GM12878 (cell line): ENCODE measurements around the gene EPB41L1. TPM values are rescaled to one million over a fixed set of nuclear protein-coding genes. Genes with fewer than 3 reads are reported as not detected.

Experiments
- ATAC-seq: fragments of 200-7000 bp; cut with Tn5 transposase; 3 replicates; pipeline ENCODE4 v1.9.1; 2020; ENCODE audit warnings: mild to moderate bottlenecking, moderate library complexity
- BruUV-seq: library from RNA; stranded (reverse); fragments of 400-500 nt; replicated peaks from 2 replicates; lab custom pipeline; 2021; lab: Mats Ljungman, UMichigan
- CTCF ChIA-PET: fragments of 300-600 bp; sonication (Branson Sonifier 250); formaldehyde crosslinking; extraction: SDS; loops from one replicate; lab custom pipeline; 2021; ENCODE audit warnings: inconsistent platforms; lab: Yijun Ruan, JAX
- POLR2A ChIA-PET: fragments of 350-600 bp; formaldehyde crosslinking; extraction: SDS; loops from one replicate; lab custom pipeline; 2021; ENCODE audit warnings: inconsistent platforms; lab: Charles Lee
- RAD21 ChIA-PET: fragments of 300-600 bp; sonication (Branson Sonifier 250); formaldehyde crosslinking; loops from one replicate; lab custom pipeline; 2023; ENCODE audit warnings: antibody characterized with exemption; ENCODE audit not compliant: unreplicated experiment; lab: Charles Lee
- SMC1A ChIA-PET: fragments of 300-600 bp; sonication (Branson Sonifier 250); formaldehyde crosslinking; loops from one replicate; lab custom pipeline; 2023; ENCODE audit not compliant: unreplicated experiment, uncharacterized antibody; lab: Charles Lee
- DNase-seq: peaks from one replicate; pipeline ENCODE4 v3.0.0-alpha.2; 2011; ENCODE audit warnings: low read depth, low spot score
- FAIRE-seq: peaks from 3 replicates; lab custom pipeline; 2011; peaks lifted over from hg19 to GRCh38; lab: Jason Lieb, UNC
- H2AFZ ChIP-seq: 2 replicates; pipeline ENCODE4 v1.6.0; 2011; ENCODE audit warnings: low read depth, low read length, control low read depth; ENCODE audit not compliant: control insufficient read depth
- H3K27ac ChIP-seq: 2 replicates; pipeline ENCODE4 v1.5.1; 2011; ENCODE audit warnings: control low read depth; ENCODE audit not compliant: control insufficient read depth, insufficient read depth
- H3K27me3 ChIP-seq, 2 experiments: replicated peaks in 1 of 2; 2 replicates each; pipeline versions ENCODE4 v1.6.0 to v1.6.1; 2011; ENCODE audit warnings: low read length in 1 of 2; ENCODE audit not compliant: control insufficient read depth in 2 of 2, insufficient read depth in 2 of 2
- H3K36me3 ChIP-seq, 2 experiments: 2 replicates each; pipeline ENCODE4 v1.5.1; 2011; ENCODE audit warnings: low read length in 1 of 2; ENCODE audit not compliant: control insufficient read depth in 2 of 2, insufficient read depth in 2 of 2
- H3K4me1 ChIP-seq: 2 replicates; pipeline ENCODE4 v1.6.1; 2011; ENCODE audit warnings: mild to moderate bottlenecking, low read length, moderate library complexity, mixed read lengths; ENCODE audit not compliant: control insufficient read depth, insufficient read depth
- H3K4me2 ChIP-seq: 2 replicates; pipeline ENCODE4 v1.6.0; 2011; ENCODE audit warnings: control low read depth; ENCODE audit not compliant: control insufficient read depth, insufficient read depth
- H3K4me3 ChIP-seq: fragments of 200-600 bp; sonication (generic); 2 replicates; pipeline ENCODE4 v1.5.1; 2016
- H3K79me2 ChIP-seq: 2 replicates; pipeline ENCODE4 v1.6.0; 2011; ENCODE audit warnings: low read length; ENCODE audit not compliant: control insufficient read depth, insufficient read depth
- H3K9ac ChIP-seq: 2 replicates; pipeline ENCODE4 v1.8.0; 2011; ENCODE audit warnings: low read length, control low read depth, mixed read lengths; ENCODE audit not compliant: control insufficient read depth, insufficient read depth
- H3K9me3 ChIP-seq: replicated peaks from 3 replicates; pipeline ENCODE4 v1.5.1; 2011; ENCODE audit warnings: mild to moderate bottlenecking, low read length; ENCODE audit not compliant: control insufficient read depth, insufficient read depth
- H4K20me1 ChIP-seq: 2 replicates; pipeline ENCODE4 v1.6.0; 2011; ENCODE audit not compliant: control insufficient read depth, insufficient read depth
- BCL11A ChIP-seq: IDR thresholded peaks from 2 replicates; pipeline ENCODE4 v1.6.1; 2011; ENCODE audit warnings: low read depth, low read length
- NRF1 ChIP-seq: conservative IDR thresholded peaks from 2 replicates; pipeline ENCODE4 v1.6.1; 2011; ENCODE audit warnings: mild to moderate bottlenecking, low read depth, low read length, improper control_type of control experiment
- POLR2AphosphoS5 ChIP-seq: IDR thresholded peaks from 2 replicates; pipeline ENCODE4 v1.6.1; 2011; ENCODE audit warnings: mild to moderate bottlenecking, low read length, inconsistent platforms
- SPI1 ChIP-seq: IDR thresholded peaks from 2 replicates; pipeline ENCODE4 v1.6.1; 2011; ENCODE audit warnings: low read depth, mild to moderate bottlenecking, low read length, moderate library complexity, borderline replicate concordance; ENCODE audit not compliant: insufficient read depth
- SREBF2 ChIP-seq: IDR thresholded peaks from 2 replicates; pipeline ENCODE4 v1.6.1; 2012; ENCODE audit warnings: mild to moderate bottlenecking, low read length
- TCF12 ChIP-seq: IDR thresholded peaks from 2 replicates; pipeline ENCODE4 v1.6.1; 2011; ENCODE audit warnings: low read depth, mild to moderate bottlenecking, low read length
- ZNF24 ChIP-seq: fragments of 450-650 bp; IDR thresholded peaks from 2 replicates; pipeline ENCODE4 v1.6.1; 2017; ENCODE audit warnings: antibody characterized with exemption, mild to moderate bottlenecking
- WGBS: methylation state at CpG from one replicate; pipeline ENCODE4 v1.1.6; 2016; ENCODE audit warnings: low lambda C conversion rate; ENCODE audit not compliant: insufficient replicate concordance, insufficient coverage; ENCODE audit errors: missing lambda C conversion rate; 5-methylcytosine and 5-hydroxymethylcytosine counted together
- in situ Hi-C: fragments of 300-500 bp; cut with MboI; formaldehyde crosslinking; loops from 9 replicates; pipeline ENCODE4 v1.14.3; 2018; ENCODE audit warnings: mixed read lengths
- intact Hi-C: fragments of 100-400 bp; cut with micrococcal nuclease; formaldehyde crosslinking; loops from one replicate; pipeline ENCODE4 v1.14.2; 2022; ENCODE audit not compliant: unreplicated experiment
- polyA plus RNA-seq, 11 experiments: library from polyadenylated mRNA; depleted of rRNA in 4 of 11; unstranded in 6 of 11; stranded (reverse) in 5 of 11; fragments of >200 nt; fragmentation: Nextera tagmentation in 4 of 11; fragmentation: Illumina TruSeq in 1 of 11; extraction: Ambion mirVana in 4 of 11; extraction: Trizol in 1 of 11; gene quantifications; 1 replicate in 1 of 11; 2 replicates in 10 of 11; pipeline versions ENCODE4 v1.2.1 to v1.2.3, GENCODE V29; 2011 to 2016; ENCODE audit warnings: inconsistent platforms in 2 of 11, missing spikeins in 2 of 11, low read depth in 1 of 11
- total RNA-seq, 4 experiments: library from RNA; depleted of rRNA in 3 of 4; stranded (reverse); fragments of >200 nt in 3 of 4; fragmentation: Illumina TruSeq in 1 of 4; extraction: Trizol in 1 of 4; gene quantifications; 2 replicates each; pipeline versions ENCODE4 v1.2.1 to v1.2.3, GENCODE V29; 2013 to 2021
- TF ChIP-seq, protein P1 (sequence below): fragments of 450-650 bp; formaldehyde crosslinking; IDR thresholded peaks from 2 replicates; pipeline ENCODE4 v1.4.0; 2020; ENCODE audit warnings: mild to moderate bottlenecking, moderate library complexity

Gene EPB41L1
- total and polyA plus RNA-seq, 10 of the 15 experiments (the other 5 are each of a cell fraction or from before 2014, with no cell fraction given) = 0.08 to 3.2 (median 0.31) TPM

GRCh38 chr20:36200451-36200850 is 45.9 kb downstream of the EPB41L1 start:
- Histone ChIP-seq H3K4me3 (no peak overlapping the region), H2AFZ (no peak overlapping the region), H3K27ac (no peak overlapping the region), H3K9ac (no peak overlapping the region), H3K27me3 (peaks cover 0 to 3% of the 10 kb centered on the region in 2 experiments; a peak in 3 of 4 replicates), H3K79me2 (no peaks in the 10 kb centered on the region), H3K36me3 (no peaks in the 10 kb centered on the region), H4K20me1 (no peaks in the 10 kb centered on the region), H3K4me1 (no peaks in the 10 kb centered on the region), H3K4me2 (no peak overlapping the region), H3K9me3 (no peaks in the 10 kb centered on the region)
- DNase-seq = no peak
- SMC1A ChIA-PET = interaction anchor here (0.7 to 3.1 kb wide), 5 partner anchors 41 to 209 kb away, joined by 3 to 28 read pairs (median 3); no protein-coding TSS in a partner anchor
- no peak for ATAC-seq
- TF ChIP-seq NRF1 (no peak), SREBF2 (no peak), TCF12 (no peak), BCL11A (no peak), ZNF24 (no peak), POLR2AphosphoS5 (no peak), SPI1 (no peak)
- TF ChIP-seq, protein P1, sequence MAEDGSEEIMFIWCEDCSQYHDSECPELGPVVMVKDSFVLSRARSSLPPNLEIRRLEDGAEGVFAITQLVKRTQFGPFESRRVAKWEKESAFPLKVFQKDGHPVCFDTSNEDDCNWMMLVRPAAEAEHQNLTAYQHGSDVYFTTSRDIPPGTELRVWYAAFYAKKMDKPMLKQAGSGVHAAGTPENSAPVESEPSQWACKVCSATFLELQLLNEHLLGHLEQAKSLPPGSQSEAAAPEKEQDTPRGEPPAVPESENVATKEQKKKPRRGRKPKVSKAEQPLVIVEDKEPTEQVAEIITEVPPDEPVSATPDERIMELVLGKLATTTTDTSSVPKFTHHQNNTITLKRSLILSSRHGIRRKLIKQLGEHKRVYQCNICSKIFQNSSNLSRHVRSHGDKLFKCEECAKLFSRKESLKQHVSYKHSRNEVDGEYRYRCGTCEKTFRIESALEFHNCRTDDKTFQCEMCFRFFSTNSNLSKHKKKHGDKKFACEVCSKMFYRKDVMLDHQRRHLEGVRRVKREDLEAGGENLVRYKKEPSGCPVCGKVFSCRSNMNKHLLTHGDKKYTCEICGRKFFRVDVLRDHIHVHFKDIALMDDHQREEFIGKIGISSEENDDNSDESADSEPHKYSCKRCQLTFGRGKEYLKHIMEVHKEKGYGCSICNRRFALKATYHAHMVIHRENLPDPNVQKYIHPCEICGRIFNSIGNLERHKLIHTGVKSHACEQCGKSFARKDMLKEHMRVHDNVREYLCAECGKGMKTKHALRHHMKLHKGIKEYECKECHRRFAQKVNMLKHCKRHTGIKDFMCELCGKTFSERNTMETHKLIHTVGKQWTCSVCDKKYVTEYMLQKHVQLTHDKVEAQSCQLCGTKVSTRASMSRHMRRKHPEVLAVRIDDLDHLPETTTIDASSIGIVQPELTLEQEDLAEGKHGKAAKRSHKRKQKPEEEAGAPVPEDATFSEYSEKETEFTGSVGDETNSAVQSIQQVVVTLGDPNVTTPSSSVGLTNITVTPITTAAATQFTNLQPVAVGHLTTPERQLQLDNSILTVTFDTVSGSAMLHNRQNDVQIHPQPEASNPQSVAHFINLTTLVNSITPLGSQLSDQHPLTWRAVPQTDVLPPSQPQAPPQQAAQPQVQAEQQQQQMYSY (CRISPR knock-in tag) = no peak
- POLR2A ChIA-PET = no interaction called here
- intact Hi-C loops (no loop called here), in situ Hi-C loops (loop anchor here (5.0 kb wide), 1 partner anchor 242 kb away; no protein-coding TSS in a partner anchor)
- 0% methylated on average over 1 of the region's 1 CpG for WGBS
- CTCF ChIA-PET = interaction anchor here (0.6 to 8.1 kb wide), 20 partner anchors 9 to 395 kb away, joined by 3 to 115 read pairs (median 7); no protein-coding TSS in a partner anchor
- no peak for FAIRE-seq
- no TSS peak for BruUV-seq
- RAD21 ChIA-PET = interaction anchor here (0.8 to 3.2 kb wide), 7 partner anchors 39 to 238 kb away, joined by 4 to 29 read pairs (median 9); no protein-coding TSS in a partner anchor
